Activated CD4-positive, alpha-beta T cell treated with anti-CD3 and anti-CD28 coated beads for 36 hours (primary cell): Measurements from ENCODE around the gene TMEM273. TPM values are rescaled to one million over a fixed set of nuclear protein-coding genes. Genes with fewer than 3 reads are reported as not detected.

Experiments used
- ATAC-seq: fragments of 200-7000 bp; cut with Tn5 transposase; one replicate; pipeline ENCODE4 v1.10.0; 2021; ENCODE audit warnings: mild to moderate bottlenecking, moderate library complexity
- CTCF ChIA-PET: fragments of 350-600 bp; sonication (Branson Sonifier 250); formaldehyde crosslinking; loops from one replicate; lab custom pipeline; 2021; ENCODE audit warnings: antibody characterized with exemption; lab: Charles Lee
- POLR2A ChIA-PET: fragments of 350-600 bp; sonication (Branson Sonifier 250); formaldehyde crosslinking; loops from one replicate; lab custom pipeline; 2021; ENCODE audit warnings: antibody characterized with exemption, inconsistent platforms; lab: Charles Lee
- DNase-seq: peaks from one replicate; pipeline ENCODE4 v3.0.0-alpha.2; 2020
- H3K27ac Mint-ChIP-seq: one replicate; pipeline ENCODE4 v1.8.0; 2021; ENCODE audit warnings: mixed read lengths
- H3K27me3 Mint-ChIP-seq: one replicate; pipeline ENCODE4 v1.8.0; 2021; ENCODE audit warnings: mixed read lengths
- H3K36me3 Mint-ChIP-seq: one replicate; pipeline ENCODE4 v1.8.0; 2021; ENCODE audit warnings: low read depth, mixed read lengths
- H3K4me1 Mint-ChIP-seq: one replicate; pipeline ENCODE4 v1.8.0; 2021; ENCODE audit warnings: mixed read lengths
- H3K4me3 Mint-ChIP-seq: one replicate; pipeline ENCODE4 v1.8.0; 2021; ENCODE audit warnings: mild to moderate bottlenecking, moderate library complexity, mixed read lengths
- H3K9me3 Mint-ChIP-seq: one replicate; pipeline ENCODE4 v1.8.0; 2021; ENCODE audit warnings: low read depth, mixed read lengths
- intact Hi-C, 2 experiments: fragments of 100-400 bp; cut with DNase I in 1 of 2; cut with micrococcal nuclease in 1 of 2; formaldehyde crosslinking; loops; one replicate each; pipeline versions ENCODE4 v1.14.2 to v1.15.1; 2022 to 2024; cut with DNase I, micrococcal nuclease
- total RNA-seq, 2 experiments: library from RNA; stranded (reverse); gene quantifications; one replicate each; pipeline ENCODE4 v1.2.3, GENCODE V29; 2021

TMEM273 gene
- total RNA-seq, 2 experiments from 2014 or later, result 26.5 to 28.0 TPM

GRCh38 chr10:49136525-49136924 lies 51.7 kb downstream of the TMEM273 start:
- ATAC-seq (no peak), DNase-seq (no peak)
- ChIA-PET CTCF (no interaction called here), POLR2A (no interaction called here)
- Mint-ChIP-seq H3K4me1 (no peaks in the 10 kb centered on the region), H3K4me3 (no peak overlapping the region), H3K27ac (no peak overlapping the region), H3K27me3 (peaks cover 11% of the 10 kb centered on the region), H3K9me3 (no peaks in the 10 kb centered on the region), H3K36me3 (no peaks in the 10 kb centered on the region)
- intact Hi-C loops, result no loop called here

GRCh38 chr10:49135575-49136313 lies 52.4 kb downstream of the TMEM273 start:
- no peak overlapping the region for H3K4me3 Mint-ChIP-seq

GRCh38 chr10:49134327-49134726 lies 53.9 kb downstream of the TMEM273 start:
- POLR2A ChIA-PET, result no interaction called here
- intact Hi-C loops, result no loop called here

More at GRCh38 chr10:49135575-49136313, 52.4 kb downstream of the TMEM273 start:
- Mint-ChIP-seq H3K36me3 (no peaks in the 10 kb centered on the region), H3K27me3 (peaks cover 11% of the 10 kb centered on the region), H3K4me1 (no peaks in the 10 kb centered on the region), H3K9me3 (no peaks in the 10 kb centered on the region), H3K27ac (no peak overlapping the region)
- ChIA-PET CTCF (interaction anchor here (0.7 to 1.1 kb wide), 2 partner anchors 29 to 264 kb away, joined by 3 read pairs; no protein-coding TSS in a partner anchor), POLR2A (no interaction called here)
- no peak for ATAC-seq
- no peak for DNase-seq
- intact Hi-C loops, result no loop called here

GRCh38 chr10:49133706-49134248 lies 54.4 kb downstream of the TMEM273 start, which contains the start of gene FAM170B:
FAM170B (minus strand) TSS chr10:49134021; CDS start chr10:49133918, 103 bp downstream.
- ATAC-seq, result no peak
- POLR2A ChIA-PET, result no interaction called here
- Mint-ChIP-seq H3K4me1 (no peaks in the 10 kb centered on the region), H3K4me3 (no peak within 1 kb of the TSS), H3K27ac (no peak within 1 kb of the TSS), H3K9me3 (no peaks in the 10 kb centered on the region), H3K36me3 (no peaks in the 10 kb centered on the region), H3K27me3 (peaks cover 16% of the 10 kb centered on the region)
- intact Hi-C loops, result no loop called here
- DNase-seq, result no peak
- CTCF ChIA-PET, result no interaction called here

More at GRCh38 chr10:49134327-49134726, 53.9 kb downstream of the TMEM273 start:
- DNase-seq, result no peak
- ATAC-seq, result no peak
- CTCF ChIA-PET, result no interaction called here
- Mint-ChIP-seq H3K4me1 (no peaks in the 10 kb centered on the region), H3K4me3 (no peak overlapping the region), H3K27me3 (peaks cover 12% of the 10 kb centered on the region), H3K27ac (no peak overlapping the region), H3K36me3 (no peaks in the 10 kb centered on the region), H3K9me3 (no peaks in the 10 kb centered on the region)

- intact Hi-C loops, result no loop called here
- ChIA-PET POLR2A (no interaction called here), CTCF (no interaction called here)
- H3K27ac Mint-ChIP-seq, result no peak overlapping the region
- H3K27me3 Mint-ChIP-seq, result peaks cover 21% of the 10 kb centered on the region
- ATAC-seq (no peak), DNase-seq (no peak)
- H3K9me3 Mint-ChIP-seq, result no peaks in the 10 kb centered on the region
- no peak overlapping the region for H3K4me3 Mint-ChIP-seq
- H3K36me3 Mint-ChIP-seq, result no peaks in the 10 kb centered on the region
- H3K4me1 Mint-ChIP-seq, result no peaks in the 10 kb centered on the region
These were observed 55.8 kb downstream of the TMEM273 start for GRCh38 chr10:49132362-49132737.

GRCh38 chr10:49131507-49132361 lies 56.5 kb downstream of the TMEM273 start:
- no peak for ATAC-seq
- Mint-ChIP-seq H3K27me3 (peaks cover 21% of the 10 kb centered on the region), H3K27ac (no peak overlapping the region), H3K36me3 (no peaks in the 10 kb centered on the region), H3K4me1 (no peaks in the 10 kb centered on the region), H3K9me3 (no peaks in the 10 kb centered on the region), H3K4me3 (no peak overlapping the region)
- POLR2A ChIA-PET, result no interaction called here
- no peak for DNase-seq
- CTCF ChIA-PET, result no interaction called here
- intact Hi-C loops, result no loop called here

GRCh38 chr10:49129376-49129775 lies 58.8 kb downstream of the TMEM273 start:
- no peak overlapping the region for H3K27ac Mint-ChIP-seq
- H3K27me3 Mint-ChIP-seq, result peaks cover 12% of the 10 kb centered on the region
- ChIA-PET CTCF (no interaction called here), POLR2A (no interaction called here)
- DNase-seq, result no peak
- no peaks in the 10 kb centered on the region for H3K36me3 Mint-ChIP-seq
- H3K4me1 Mint-ChIP-seq, result no peaks in the 10 kb centered on the region
- H3K4me3 Mint-ChIP-seq, result no peak overlapping the region
- no peak for ATAC-seq
- H3K9me3 Mint-ChIP-seq, result no peaks in the 10 kb centered on the region
- intact Hi-C loops, result no loop called here

- Mint-ChIP-seq H3K36me3 (no peaks in the 10 kb centered on the region), H3K4me3 (no peak overlapping the region), H3K27ac (no peak overlapping the region), H3K4me1 (no peaks in the 10 kb centered on the region), H3K9me3 (no peaks in the 10 kb centered on the region), H3K27me3 (peaks cover 12% of the 10 kb centered on the region)
- ChIA-PET CTCF (no interaction called here), POLR2A (no interaction called here)
- no peak for ATAC-seq
- DNase-seq, result no peak
- intact Hi-C loops, result no loop called here
These were observed 59.3 kb downstream of the TMEM273 start for GRCh38 chr10:49128854-49129253.

- no peak overlapping the region for H3K4me3 Mint-ChIP-seq
- CTCF ChIA-PET, result no interaction called here
- DNase-seq (no peak), ATAC-seq (no peak)
- intact Hi-C loops, result no loop called here
- peaks cover 11% of the 10 kb centered on the region for H3K27me3 Mint-ChIP-seq
- H3K4me1 Mint-ChIP-seq, result no peaks in the 10 kb centered on the region
- H3K9me3 Mint-ChIP-seq, result no peaks in the 10 kb centered on the region
- POLR2A ChIA-PET, result interaction anchor here (0.6 to 1.1 kb wide), 2 partner anchors 13 to 30 kb away, joined by 3 read pairs; no protein-coding TSS in a partner anchor
- no peak overlapping the region for H3K27ac Mint-ChIP-seq
- H3K36me3 Mint-ChIP-seq, result no peaks in the 10 kb centered on the region
These were observed 63.9 kb downstream of the TMEM273 start for GRCh38 chr10:49123981-49124950.

GRCh38 chr10:49120911-49121310 lies 67.3 kb downstream of the TMEM273 start:
- DNase-seq (no peak), ATAC-seq (no peak)
- peaks cover 7% of the 10 kb centered on the region for H3K27me3 Mint-ChIP-seq
- ChIA-PET POLR2A (no interaction called here), CTCF (no interaction called here)
- no peak overlapping the region for H3K27ac Mint-ChIP-seq
- no peaks in the 10 kb centered on the region for H3K36me3 Mint-ChIP-seq
- no peak overlapping the region for H3K4me3 Mint-ChIP-seq
- intact Hi-C loops, result no loop called here
- no peaks in the 10 kb centered on the region for H3K9me3 Mint-ChIP-seq
- no peaks in the 10 kb centered on the region for H3K4me1 Mint-ChIP-seq

- DNase-seq, result no peak
- no peaks in the 10 kb centered on the region for H3K9me3 Mint-ChIP-seq
- H3K27ac Mint-ChIP-seq, result no peak overlapping the region
- no peak overlapping the region for H3K4me3 Mint-ChIP-seq
- ChIA-PET CTCF (no interaction called here), POLR2A (no interaction called here)
- ATAC-seq, result no peak
- H3K36me3 Mint-ChIP-seq, result no peaks in the 10 kb centered on the region
- intact Hi-C loops, result loop anchor here in 1 of 2 experiments (5.0 to 10.0 kb wide), 2 partner anchors 137 to 565 kb away; no protein-coding TSS in a partner anchor
- H3K4me1 Mint-ChIP-seq, result peaks cover 1% of the 10 kb centered on the region
- H3K27me3 Mint-ChIP-seq, result peaks cover 9% of the 10 kb centered on the region
These were observed 68.4 kb downstream of the TMEM273 start for GRCh38 chr10:49119746-49120145.
